HK-2 (cell line): ENCODE data around the gene ATXN1.

Source experiments
- DNase-seq: peaks from one replicate; pipeline ENCODE4 v3.0.0-alpha.2; 2018; ENCODE audit not compliant: unreplicated experiment

The ATXN1 gene

GRCh38 chr6:16783509-16783908 is 22.2 kb upstream of the ATXN1 start:
- DNase-seq: no peak

GRCh38 chr6:16782278-16782677 is 21.0 kb upstream of the ATXN1 start:
- no peak for DNase-seq

- no peak for DNase-seq
These were observed 20.3 kb upstream of the ATXN1 start for GRCh38 chr6:16781348-16782169.

- no peak for DNase-seq
These were observed 17.3 kb upstream of the ATXN1 start for GRCh38 chr6:16778521-16778920.

- DNase-seq: no peak
These were observed 16.5 kb upstream of the ATXN1 start for GRCh38 chr6:16777794-16778193.

- no peak for DNase-seq
These were observed 15.2 kb upstream of the ATXN1 start for GRCh38 chr6:16776394-16777017.

- no peak for DNase-seq
These were observed 13.2 kb upstream of the ATXN1 start for GRCh38 chr6:16774437-16774836.

- no peak for DNase-seq
These were observed 12.1 kb upstream of the ATXN1 start for GRCh38 chr6:16773362-16773761.

- DNase-seq: peak; percentile 66
These were observed 9.7 kb upstream of the ATXN1 start for GRCh38 chr6:16770701-16771569.

GRCh38 chr6:16769986-16770376 is 8.7 kb upstream of the ATXN1 start:
- no peak for DNase-seq

- DNase-seq: peak; percentile 48
These were observed 8.1 kb upstream of the ATXN1 start for GRCh38 chr6:16769131-16769985.

GRCh38 chr6:16768477-16768830 is 7.2 kb upstream of the ATXN1 start:
- no peak for DNase-seq

- no peak for DNase-seq
These were observed 6.7 kb upstream of the ATXN1 start for GRCh38 chr6:16767765-16768476.

GRCh38 chr6:16766836-16767745 is 5.8 kb upstream of the ATXN1 start:
- no peak for DNase-seq

GRCh38 chr6:16766043-16766536 is 4.8 kb upstream of the ATXN1 start:
- no peak for DNase-seq

- DNase-seq: no peak
These were observed 4.0 kb upstream of the ATXN1 start for GRCh38 chr6:16765235-16765634.

GRCh38 chr6:16764188-16764950 is 3.1 kb upstream of the ATXN1 start:
- no peak for DNase-seq

- no peak for DNase-seq
These were observed 1.6 kb upstream of the ATXN1 start for GRCh38 chr6:16762550-16763477.
